CMK (cell line): Measurements from ENCODE around the gene CATSPERZ.

Experiments
- DNase-seq: peaks from one replicate; pipeline ENCODE4 v3.0.0-alpha.2; 2010; ENCODE audit warnings: low read depth

CATSPERZ gene

DNA sequence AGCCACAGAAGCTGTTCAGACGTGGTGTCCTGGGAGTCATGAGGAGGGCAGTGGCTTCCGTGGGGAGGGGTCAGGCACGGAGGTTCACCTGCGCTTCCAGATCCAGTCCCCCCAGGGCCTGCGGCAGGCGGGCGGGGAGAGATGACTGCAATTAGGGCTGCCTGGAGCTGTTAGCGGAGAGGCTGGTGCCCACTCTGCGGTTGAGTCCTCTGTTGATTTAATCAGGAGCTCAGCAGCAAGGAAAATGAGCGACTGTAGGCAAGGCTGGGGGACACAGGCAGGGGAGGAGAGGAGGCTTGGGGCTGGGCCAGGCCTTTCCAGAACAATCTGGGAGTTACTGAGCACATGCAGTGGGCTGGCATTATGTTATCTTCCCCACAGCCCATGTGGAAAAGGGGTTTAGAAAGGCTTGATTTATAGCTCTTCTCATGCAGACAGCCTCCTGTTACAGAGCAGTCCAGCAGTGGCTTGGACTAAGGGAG lies 35.7 kb upstream of the CATSPERZ start:
- DNase-seq, result no peak

DNA sequence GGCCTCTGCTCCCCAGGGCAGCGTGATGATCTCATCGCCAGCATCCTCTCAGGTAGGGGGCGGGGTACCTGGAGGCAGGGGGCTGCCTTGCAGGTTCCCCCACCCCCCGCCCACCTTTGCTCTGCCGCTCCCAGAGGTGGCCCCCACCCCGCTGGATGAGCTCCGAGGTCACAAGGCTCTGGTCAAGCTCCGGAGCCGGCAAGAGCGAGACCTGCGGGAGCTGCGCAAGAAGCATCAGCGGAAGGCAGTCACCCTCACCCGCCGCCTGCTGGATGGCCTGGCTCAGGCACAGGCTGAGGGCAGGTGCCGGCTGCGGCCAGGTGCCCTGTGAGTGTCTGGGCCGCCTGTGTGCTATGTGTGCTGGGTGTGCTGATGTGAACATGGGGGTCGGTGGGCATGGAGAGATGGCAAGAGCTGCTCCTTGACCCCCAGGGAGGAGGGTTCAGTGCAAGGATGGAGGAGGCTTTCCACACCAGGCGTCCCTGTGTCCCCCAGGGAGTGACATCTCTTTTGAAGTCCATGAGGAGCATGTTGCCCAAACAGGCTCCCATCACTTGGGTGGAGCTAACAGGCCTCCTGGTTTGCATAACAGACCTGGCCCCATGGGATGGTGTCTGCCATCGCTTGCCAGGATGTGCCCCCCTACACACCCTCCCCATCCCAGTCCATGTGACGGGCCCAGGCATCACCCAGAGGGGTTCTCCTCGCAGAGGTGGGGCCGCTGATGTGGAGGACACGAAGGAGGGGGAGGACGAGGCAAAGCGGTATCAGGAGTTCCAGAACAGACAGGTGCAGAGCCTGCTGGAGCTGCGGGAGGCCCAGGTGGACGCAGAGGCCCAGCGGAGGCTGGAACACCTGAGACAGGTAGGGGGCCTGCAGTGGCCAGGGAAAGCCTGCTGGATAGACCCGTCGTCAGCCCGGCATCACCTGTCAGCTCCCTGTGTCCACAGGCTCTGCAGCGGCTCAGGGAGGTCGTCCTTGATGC lies 34.7 kb upstream of the CATSPERZ start:
- no peak for DNase-seq

DNA sequence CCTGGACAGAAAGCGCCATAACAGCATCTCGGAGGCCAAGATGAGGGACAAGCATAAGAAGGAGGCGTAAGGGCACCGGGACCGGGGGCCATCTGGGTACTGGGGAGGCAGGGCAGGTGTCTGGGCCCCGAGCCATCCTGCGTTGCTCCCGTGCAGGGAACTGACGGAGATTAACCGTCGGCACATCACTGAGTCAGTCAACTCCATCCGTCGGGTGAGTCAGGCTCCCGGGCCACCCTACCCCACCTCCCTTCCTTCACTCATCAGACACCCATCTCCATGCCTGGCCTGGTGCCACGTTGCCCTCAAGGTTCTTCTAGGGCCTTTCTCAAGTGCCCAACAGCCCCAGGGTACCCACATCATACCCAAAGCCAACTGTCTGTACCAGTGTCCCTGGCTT lies 33.8 kb upstream of the CATSPERZ start:
- no peak for DNase-seq

DNA sequence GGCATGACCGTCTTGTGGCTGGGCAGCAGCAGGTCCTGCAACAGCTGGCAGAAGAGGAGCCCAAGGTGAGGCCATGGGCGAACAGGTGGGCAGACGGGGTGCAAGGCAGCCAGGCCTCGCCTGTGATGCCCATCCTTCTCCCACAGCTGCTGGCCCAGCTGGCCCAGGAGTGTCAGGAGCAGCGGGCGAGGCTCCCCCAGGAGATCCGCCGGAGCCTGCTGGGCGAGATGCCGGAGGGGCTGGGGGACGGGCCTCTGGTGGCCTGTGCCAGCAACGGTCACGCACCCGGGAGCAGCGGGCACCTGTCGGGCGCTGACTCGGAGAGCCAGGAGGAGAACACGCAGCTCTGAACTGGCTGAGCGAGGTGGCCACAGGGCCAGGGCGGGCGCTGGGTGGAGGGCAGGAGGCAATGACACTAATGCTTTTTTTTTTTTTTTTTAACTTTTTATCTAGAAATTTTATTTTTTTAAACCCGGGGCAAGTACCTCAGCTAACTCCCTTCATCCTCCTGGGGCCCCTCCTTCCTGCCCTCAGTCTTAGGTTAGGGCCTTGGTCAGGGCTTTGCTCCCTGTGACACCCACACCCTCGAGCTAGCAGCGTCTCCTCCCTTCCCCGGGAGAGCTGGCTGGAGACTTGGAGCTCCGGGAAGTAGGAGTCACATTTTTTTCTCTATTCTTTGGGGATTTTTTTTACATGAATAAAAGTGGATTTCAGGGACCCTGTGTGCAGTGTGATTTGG lies 32.8 kb upstream of the CATSPERZ start:
- no peak for DNase-seq

DNA sequence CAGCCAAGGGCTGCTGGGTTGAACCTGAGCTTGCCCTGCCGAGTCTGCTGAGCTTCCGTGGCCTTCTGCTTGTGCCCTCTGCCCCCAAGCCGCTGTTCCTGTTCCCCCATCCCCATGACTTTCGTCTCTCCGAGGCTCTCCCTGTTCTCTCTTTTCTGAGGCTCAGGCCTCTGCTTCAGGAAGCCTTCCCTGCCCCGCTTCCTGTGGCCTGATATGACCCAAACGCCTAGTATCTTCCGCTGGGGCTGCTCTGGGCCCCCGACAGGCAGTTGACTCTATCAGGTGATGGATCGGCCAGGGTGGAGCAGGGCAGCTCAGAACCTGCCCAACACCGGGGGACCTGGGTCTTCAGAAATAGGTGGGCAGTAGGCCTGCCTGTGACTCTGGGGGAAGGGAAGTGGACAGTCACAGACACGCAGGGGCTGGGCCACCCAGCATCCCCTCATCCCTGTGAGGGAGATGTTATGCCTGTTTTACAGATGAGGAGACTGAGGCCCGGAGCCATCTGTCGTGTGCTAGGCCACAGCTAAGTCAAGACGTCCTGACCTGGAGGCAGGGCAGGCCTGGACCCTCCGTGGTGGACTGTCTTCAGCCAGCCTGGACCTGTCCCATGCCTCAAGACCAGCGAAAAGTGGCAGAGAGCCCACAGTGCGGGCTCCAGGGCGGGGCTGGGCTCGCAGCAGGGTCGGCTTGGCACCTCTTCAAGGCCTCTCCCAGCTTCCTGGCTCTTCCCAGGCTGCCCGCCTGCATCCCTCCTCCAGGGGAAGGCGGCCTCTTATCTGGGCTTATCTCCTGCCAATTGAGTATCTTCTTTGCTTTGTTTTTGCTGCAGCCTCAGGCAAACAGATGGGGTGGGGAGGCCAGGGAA lies 31.9 kb upstream of the CATSPERZ start:
- peak; percentile 68 for DNase-seq

DNA sequence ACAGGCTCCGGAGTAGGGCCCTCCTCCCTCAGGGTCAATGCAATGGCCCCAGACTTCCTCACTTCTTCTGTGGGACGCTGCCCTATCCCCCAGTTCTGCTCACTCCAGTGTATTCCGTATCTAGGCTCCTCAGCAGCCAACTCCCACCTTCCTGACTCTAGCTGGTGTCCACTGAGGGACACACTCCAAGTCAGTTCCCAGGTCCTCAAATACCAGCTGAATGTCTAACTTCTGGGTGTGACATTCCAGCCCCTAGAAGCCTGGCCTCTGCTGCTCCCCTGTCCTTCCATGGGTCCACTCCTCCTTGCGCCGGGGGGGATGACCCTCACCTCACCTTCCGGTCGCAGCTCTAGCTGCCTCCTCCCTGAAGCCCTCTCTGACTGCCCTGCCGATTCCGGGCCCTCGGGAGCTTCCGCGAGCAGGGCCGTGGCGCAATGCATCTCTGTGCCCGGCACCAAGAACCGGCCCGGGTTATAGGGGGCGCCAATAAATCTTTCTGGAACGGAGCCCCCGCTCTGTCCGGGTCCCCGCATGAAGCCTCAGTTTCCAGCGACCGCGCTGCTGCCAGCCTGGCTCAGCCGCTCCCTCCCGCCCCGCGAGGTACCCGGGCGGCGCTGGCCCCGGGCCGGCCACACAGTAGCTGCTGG lies 31.1 kb upstream of the CATSPERZ start:
- DNase-seq, result no peak

DNA sequence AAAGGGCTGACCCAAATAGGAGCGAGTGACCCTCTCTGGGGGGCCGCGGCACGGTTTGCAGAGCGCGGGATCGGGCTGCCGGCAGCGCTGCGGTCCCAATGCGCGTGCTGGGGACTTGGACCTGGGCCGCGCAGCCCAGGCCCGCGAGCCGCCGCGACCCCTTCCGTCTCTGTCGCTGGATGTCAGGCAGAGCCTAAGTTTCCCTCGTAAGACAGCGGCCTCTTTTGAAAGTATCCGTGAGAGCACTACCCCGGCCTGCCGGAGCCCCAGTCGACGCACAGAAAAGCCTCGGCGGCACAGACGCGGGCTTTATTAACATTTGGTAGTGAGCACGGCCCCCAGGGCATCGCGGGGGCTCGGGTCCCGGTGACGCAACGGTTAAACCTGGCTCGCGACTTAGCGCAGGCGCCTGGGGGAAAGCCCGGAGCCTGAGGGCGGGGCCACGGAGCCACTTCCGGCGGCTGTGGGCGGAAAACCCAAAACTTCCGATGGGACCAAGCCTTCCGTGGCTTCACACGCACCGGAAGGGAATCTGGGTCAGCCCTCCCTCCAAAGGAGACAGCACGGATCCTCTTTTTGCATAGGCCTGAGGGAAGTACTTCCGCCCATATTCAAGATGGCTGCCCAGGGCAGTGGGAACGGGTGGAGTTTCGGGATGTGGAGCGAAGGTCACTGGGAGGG lies 30.5 kb upstream of the CATSPERZ start:
- DNase-seq, result peak; percentile 96

DNA sequence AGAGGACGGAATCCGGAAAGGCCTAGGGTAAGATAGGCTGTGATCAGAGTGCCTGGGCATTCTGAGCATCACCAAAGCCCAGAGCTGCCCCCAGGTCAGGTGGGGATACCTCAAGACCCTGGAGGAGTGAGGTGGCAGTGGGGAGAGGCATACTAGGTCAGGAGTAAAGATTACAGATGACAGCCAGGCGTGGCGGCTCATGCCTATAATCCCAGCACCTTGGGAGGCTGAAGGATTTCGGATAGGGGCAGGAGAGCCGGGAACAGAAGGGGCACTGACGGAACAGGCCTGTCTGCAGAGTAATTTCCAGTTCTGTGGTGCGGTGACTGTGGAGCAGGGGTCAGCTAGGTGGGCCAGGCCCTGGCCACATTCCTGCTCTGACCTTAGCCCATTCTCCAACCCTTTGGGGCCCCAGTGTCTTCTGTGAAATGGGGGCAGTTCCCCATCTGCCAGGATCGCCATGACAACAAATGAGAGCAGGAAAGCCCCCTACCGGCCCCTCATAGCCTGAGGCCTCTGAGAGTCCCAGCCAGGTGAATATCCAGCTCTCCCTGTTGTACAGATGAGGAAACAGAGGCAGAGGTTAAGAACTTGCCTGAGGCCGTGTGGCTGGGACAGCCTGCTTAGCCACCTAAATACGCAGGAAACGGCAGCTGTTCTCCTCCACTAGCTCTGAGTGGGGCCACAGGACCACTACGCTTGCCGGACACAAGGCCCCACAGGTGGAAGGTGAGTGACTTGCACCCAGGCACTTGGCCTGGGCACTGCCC lies 24.9 kb upstream of the CATSPERZ start:
- no peak for DNase-seq

DNA sequence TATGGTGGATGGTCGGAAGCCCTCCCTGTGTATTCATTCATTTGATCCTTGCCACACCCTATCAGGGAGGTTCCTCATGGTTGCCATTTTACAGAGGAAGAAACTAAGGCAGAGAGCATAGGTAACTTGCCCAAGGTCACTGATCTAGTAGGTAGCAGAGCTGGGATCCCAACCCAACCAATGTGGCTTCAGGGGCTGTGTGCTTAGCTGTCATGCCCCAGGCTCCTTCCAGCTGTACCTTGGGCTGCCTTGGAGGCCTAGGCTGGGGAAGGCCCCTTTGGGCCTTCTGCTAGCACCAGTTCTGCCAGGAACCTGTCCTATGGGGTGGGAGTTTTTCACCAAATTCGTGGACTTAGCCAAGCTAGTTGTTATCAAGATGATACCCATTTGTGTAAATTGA lies 24.3 kb upstream of the CATSPERZ start:
- no peak for DNase-seq

DNA sequence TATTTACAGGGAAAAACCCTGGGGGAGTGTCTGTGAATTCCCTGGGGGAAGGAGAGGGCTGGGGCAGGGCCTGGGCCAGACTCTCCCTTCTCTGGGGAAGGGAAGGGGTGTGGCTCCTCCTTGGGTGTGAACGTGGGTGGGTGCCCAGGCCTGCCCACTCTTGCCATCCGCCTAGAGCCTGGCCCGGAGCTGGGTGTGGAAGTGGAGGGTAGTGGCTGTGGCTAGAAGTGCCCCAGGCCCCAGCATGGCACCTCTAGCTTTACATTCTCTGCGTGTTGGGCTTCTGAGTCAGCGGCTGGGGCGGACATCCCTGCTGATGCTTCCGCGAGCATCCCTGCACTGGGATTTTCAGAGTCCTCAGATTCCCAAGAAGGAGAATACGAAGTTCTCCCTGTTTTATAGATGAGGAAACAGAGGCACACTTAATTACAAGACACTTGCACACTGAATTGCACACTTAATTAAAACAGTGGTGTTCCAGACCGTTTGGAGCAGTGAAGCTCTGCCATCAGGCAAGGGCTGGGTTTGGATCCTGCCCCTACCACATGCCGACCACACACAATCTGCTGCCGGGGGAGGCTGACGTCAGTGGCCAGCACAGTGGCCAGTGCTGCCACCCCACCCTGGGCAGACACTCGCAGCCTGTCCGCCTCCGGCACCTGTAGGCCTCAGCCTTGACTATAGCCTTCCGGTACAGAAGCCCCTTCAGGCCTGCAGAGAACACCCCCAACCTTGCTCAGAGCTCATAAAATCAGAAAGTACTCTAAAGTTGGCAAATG lies 23.3 kb upstream of the CATSPERZ start:
- no peak for DNase-seq

DNA sequence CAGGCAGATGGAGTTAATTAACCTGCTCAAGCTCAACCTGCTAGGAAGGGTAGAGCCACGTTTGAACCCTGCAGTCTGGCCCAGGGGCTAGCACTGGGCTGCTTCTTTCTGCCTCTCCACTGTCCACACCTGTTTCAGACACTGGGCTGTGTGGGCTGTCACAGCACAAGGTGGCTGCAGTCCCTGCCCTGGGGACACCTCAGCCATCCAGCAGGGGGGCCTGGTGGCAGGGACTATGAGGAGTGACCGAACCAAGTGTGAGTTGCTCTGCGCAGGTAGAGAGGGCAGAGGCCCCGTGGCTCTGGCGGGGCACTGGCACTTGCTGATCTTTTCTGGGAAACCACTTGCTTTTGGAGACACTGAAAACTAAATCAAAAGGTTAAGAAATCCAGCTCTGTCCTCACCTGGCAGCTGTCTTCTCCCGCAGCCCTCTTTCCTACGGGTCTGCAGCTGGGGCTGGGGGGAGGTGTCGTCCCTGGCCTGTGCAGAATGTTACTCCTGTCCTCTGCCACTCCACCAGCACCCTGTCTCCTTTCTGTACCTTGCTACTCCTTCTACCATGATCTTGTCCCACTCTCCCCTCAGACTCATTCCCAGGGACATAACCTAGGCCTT lies 21.5 kb upstream of the CATSPERZ start:
- DNase-seq, result no peak

DNA sequence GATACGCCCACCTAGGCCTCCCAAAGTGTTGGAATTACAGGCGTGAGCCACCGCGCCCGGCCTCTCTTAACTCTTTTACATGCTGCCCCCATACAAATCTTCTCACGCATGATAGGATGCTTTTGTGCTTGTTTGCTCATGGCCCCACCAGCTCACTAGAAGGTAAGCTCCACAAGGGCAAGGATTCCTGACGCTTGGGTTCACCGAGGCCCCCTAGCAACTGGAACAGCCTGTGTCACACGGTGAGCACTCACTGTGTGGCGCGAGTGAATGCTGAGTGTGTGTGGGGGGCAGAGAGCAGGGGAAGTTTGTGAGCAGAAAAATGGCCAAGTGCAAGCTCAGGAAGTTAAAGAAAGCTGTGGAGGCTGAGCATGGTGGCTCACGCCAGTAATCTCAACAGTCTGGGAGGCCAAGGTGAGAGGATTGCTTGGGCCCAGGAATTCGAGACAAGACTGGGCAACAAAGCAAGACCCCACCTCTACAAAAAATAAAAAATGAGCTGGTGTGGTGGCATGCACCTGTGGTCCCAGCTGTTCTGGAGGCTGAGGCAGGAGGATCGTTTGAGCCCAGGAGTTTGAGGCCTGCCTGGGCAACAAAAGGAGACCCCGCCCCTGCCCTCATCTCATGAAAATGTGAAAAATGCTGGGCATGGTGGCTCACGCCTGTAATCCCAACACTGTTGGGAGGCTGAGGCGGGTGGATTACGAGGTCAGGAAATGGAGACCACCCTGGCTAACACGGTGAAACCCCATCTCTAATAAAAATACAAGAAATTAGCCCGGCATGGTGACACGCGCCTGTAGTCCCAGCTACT lies 18.0 kb upstream of the CATSPERZ start:
- DNase-seq, result no peak

DNA sequence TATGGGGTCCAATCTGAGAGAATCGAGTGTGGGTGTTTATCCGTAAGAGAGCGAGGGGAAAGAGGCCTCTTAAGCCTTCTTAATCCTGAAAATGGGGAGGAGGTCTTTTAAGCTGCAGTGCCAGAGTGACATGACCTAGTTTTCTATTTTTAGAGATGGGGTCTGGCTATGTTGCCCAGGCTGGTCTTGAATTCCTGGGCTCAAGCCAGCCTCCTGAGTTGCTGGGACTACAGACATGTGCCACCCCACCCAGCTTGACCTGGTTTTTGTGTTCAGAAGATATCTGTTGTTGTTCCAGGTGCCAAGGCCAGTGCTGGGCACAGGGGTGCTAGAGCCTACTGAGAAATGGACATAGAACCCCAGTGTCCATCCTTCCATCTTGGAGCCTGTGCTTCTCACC lies 17.1 kb upstream of the CATSPERZ start:
- DNase-seq, result no peak

DNA sequence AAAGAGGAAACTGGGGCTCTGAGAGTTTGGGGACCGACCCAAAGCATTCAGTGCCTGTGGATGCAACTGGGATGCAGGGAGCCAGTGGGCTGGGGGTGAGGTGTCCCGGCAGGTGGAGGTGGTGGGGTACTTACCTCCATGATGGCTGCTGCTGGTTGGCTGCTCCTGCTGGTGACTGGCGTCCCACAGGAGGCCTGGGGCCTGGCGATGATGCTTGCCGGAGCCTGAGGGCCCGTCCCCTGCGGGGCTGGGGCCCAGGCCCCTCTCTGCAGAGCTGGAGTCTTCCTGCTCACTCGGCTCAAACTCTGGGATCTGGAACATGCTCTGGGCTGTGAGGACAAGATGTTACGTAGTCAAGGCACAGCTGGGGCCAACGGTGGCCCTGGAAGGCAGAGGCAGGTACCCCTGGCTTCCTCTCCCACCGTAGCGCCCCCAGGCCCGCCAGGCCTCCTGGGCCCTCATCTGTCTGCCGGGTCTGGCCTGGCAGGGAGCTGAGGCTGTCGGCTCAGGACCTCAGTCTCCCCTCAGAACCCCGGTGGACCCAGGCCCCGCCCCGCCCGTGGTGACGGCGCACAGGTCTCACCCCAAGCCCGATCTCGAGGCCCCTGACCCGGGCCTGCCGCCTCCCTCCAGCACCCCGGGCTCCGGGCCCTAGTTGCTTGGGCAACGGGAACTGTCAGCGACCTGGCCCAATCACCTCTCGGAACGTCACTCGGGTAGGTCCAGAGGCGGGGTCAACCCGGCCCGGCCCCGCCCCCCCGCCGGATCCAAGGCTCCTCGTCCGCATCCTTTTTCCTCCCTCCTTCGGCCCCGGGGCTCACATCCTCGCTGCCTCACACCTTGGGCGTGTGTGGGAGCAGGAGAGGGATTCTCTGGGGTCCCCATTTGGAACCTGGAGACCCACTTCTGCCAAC lies 15.9 kb upstream of the CATSPERZ start, which contains the start of gene BAD:
Gene BAD (minus strand): TSS at position 618 of the 914 bp plus-strand sequence. CDS start 297 bp downstream, at position 321.
- peak; percentile 77 for DNase-seq

DNA sequence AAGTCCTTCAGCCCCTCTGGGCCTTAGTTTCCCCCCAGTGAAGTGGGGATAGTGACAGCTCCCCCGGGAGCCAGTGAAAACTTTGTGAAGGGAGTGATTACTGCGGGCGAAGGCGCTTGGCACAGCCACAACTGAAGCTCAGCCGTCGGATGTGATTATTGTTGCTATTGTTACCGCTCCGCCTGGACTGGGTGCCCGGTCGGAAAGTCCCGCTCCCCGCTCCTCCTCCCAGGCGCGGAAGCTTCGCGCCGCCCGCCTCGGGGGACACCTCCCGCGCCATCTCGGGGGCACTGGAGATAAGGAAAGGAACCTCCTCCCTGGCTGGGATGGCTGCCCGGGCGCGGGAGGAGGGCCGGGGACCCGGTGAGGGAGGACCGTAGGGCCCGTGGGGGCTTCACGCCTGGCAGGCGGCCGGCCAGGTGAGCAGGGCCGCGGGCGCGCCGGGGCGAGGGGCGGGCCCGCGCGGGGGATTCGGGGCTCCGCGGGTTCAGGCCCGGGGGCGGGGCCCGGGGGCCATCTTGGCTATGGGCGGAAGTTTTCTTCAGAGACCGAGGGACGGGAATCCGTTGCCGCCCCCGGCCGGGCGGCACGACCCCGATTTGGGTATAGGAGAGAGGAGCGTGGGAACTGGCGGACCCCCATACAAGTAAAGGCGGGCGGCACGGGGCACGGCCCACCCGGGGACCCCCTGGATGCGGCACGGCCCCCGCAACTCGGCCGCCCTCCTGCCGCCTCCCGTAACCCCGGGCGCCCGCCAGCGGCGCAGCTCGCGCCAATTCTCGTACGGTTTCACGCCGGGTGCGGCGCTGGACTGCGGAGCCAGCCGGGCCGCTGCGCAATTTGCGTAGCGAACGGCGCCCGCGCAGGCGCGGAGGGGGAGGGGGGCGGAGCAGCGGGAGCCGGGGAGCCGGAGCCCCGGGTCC lies 14.9 kb upstream of the CATSPERZ start, which contains the start of gene GPR137:
Gene GPR137 (plus strand): TSS at position 887 of the 923 bp plus-strand sequence. CDS start 677 bp downstream, outside the sequence.
- no peak for DNase-seq
